ENCODE data around the gene NXT1.

Gene NXT1

DNA sequence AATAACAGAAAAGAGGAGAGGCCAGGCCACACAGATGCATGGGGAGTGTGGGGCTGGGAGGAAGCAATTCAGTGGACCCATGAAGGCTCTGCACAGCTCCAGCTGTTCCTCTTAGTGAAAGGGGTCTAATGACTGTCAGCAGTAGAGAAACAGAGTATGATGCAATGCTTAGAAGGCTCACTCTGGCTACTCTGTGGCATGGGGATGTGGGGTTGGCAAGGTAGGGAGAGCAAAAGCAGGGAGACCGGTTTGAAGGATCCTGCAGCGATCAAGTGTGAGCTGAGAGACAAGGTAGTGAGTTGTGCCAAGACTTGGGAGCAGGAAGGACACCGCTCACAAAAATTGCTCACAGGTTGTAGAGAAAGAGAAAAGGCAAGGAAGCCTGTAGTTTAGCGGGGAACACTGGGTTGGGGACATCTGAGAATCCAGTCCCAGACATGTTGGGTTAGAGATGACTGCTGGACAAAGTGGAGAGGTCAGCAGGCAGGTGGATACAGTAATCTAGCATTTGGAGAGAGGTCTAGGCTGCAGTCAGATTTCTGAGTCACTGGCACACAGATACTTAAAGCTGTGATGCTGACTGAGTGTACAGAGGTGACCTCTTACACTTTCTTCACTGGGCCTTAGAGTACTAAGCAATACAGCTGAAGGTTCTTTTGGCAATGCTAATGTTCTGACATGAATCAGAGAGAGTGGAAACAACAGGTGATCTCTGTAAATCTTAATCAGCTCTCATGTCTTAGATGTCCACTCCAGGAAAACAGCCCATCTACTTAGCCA, 43.6 kb downstream of the NXT1 start:
- DNase-seq, result no peak

DNA sequence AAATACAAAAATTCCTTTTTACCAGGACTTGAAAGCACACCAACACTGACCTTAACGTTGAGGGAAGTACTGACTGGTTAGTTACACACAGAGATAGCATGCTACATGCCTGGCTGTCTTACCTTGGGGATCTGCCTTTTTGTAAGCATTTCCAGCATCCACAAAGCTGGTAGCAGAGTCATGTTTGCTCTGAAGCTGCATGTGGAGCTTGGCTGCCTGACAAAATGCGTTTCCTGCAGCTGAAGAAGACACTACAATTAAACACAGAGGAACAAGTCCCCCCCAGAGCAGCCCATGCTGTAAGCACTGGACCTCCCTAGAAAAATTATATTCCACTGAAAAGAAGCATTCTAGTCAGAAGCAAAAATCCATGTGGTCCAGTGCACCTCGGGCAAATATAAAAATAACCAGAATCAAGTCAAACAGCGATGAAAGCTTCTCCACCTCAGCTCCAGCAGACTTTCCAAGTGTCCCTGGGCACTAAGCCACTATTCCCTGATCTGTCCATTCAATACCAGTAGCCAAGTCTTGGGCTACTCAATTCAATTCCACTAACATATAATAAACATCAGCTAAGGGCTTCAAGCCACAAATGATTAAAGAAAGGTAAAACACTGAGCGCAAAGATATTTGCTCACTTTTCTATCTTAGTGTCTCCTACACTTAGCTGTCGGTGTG, 46.5 kb downstream of the NXT1 start:
- no peak for DNase-seq

DNA sequence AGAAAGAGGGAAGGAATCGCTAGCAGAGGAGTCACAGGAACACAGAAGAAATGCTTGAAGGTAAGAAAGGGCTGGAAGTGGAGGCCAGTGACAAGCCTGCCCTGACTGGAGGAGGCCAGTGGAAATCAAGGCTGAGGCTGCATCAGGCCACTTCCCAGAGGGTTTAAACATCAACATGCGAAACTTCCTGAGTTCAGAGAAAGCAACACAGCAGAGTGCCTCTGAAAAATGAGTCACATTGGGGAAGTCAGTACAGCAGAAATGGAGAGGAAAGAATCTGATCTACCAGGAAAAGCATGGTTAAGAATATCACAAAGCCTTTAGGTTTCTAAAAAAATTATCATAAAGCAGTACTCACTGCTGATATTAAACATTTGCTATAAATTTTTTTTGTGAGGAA, 47.4 kb downstream of the NXT1 start:
- DNase-seq, result no peak

DNA sequence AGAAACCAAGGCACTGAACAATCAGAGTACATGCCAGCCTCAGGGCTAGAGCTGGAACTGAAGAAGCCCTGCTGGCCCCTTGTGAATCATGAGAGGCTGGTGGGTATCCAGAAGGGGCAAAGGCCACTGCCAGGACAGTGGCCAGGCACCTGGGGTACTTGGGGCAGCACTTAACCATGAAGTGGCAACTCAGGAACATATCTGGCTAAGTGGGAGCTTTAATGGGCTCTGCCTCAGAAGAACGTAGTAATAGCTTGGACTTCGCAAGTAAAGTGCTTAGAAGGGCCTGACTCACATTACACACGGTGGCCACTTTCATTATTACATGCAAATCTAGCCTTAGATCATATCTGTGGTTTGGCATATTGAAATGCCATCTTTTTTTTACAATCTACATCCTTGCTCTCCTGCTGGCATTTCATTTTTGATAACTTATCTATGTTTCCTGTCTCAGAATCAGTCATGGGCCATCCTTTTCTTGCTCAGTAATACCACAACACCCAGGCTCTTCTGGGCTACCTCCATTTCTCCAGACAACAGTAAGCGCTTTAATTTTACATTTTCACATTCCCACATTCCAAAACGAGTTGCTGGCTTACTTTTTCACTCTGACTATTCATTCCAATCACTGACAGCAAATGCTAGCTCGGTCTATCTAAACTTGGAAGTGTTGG, 49.1 kb downstream of the NXT1 start:
- no peak for DNase-seq

DNA sequence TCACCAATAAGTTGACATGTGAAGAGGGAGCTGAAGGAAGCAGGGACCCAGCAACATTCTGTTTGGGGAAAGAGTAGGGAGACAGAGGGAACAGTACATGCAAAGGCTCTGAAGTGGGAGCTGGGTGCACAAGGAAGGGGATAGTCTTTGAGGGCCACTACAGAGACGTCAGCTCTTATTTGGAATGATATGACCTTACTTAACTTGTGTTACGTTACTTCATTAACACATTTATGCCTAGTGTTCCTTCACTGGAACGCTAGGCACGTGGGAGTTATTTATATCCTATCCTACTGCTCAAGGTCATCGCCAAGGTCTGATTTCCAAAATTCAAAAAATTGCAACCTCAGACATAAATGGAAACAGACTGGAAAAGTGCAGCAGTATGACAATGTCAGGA, 50.5 kb downstream of the NXT1 start:
- DNase-seq, result no peak

DNA sequence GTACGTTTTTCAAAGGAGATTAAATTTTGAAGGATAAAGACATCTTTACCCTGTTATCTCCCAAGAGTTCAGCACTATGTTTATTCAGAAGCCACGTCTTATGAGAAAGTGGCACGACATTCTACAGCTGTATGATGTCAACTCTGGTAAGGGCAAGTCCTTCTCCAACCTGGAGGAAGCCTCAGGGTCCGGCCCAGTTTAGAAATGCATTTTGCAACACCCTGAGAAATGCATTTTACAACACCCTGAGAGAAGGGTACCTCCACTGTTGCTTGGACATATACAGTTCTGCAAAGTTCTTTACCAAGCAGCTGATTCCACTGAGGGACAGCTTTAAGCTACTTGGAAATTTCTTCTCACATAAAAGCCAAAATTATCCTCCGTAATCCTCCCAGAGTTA, 53.2 kb downstream of the NXT1 start:
- DNase-seq, result no peak

DNA sequence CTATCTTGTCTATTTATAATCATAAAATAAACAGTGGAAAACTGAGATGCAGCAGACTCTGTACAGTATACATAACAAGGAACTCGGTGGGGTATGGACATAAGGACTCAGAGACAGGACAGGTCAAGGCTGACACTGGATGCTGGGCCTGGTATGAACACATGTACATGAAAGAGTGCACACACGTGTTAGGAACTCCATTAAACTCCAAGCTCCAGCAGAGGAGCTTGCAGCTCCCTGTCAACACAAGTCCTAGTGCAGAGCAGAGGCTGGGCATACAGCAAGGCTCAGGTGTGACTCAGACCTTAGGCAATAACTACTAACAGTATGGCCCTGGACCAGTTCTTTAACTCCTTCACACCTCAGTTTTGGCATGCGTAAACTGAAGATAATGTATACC, 53.6 kb downstream of the NXT1 start:
- no peak for DNase-seq

Measured in CD4-positive, alpha-beta T cell treated with Interleukin-17A for 4 hours (primary cell).